Kidney (tissue), 14 donors: Measurements from ENCODE around the gene FSTL3. TPM values are rescaled to one million over a fixed set of nuclear protein-coding genes. Genes with fewer than 3 reads are reported as not detected.

Source experiments
- DNase-seq, 5 donors: peaks; one replicate each; pipeline ENCODE4 v3.0.0-alpha.2; 2013 to 2020
- FAIRE-seq: peaks from 2 replicates; lab custom pipeline; 2012; peaks lifted over from hg19 to GRCh38; lab: Jason Lieb, UNC
- H3K27ac ChIP-seq, 2 donors: one replicate each; pipeline ENCODE4 v1.7.0; 2013; ENCODE audit warnings: low read depth in 2 of 2, low read length in 2 of 2, inconsistent platforms in 1 of 2
- H3K27me3 ChIP-seq: one replicate; pipeline ENCODE4 v1.7.1; 2013; ENCODE audit warnings: low read length, inconsistent platforms; ENCODE audit not compliant: control insufficient read depth, insufficient read depth
- H3K36me3 ChIP-seq, 3 donors: one replicate each; pipeline versions ENCODE4 v1.7.0 to v1.7.1; 2013; ENCODE audit warnings: low read length in 3 of 3, control low read depth in 1 of 3, inconsistent platforms in 1 of 3; ENCODE audit not compliant: insufficient read depth in 3 of 3, control insufficient read depth in 2 of 3
- H3K4me1 ChIP-seq, 3 donors: one replicate each; pipeline versions ENCODE4 v1.7.0 to v1.7.1; 2013; ENCODE audit warnings: low read length in 3 of 3, inconsistent platforms in 1 of 3, low read depth in 1 of 3; ENCODE audit not compliant: control insufficient read depth in 2 of 3, insufficient read depth in 2 of 3
- H3K4me3 ChIP-seq, 3 donors: one replicate each; pipeline versions ENCODE4 v1.7.0 to v1.8.1; 2013; ENCODE audit warnings: low read length in 3 of 3, control low read depth in 1 of 3, inconsistent platforms in 1 of 3
- H3K9ac ChIP-seq, 3 donors: one replicate each; pipeline versions ENCODE4 v1.7.0 to v1.7.1; 2013; ENCODE audit warnings: low read length in 3 of 3, control low read depth in 1 of 3, inconsistent platforms in 1 of 3
- H3K9me3 ChIP-seq, 3 donors: one replicate each; pipeline versions ENCODE4 v1.7.0 to v1.7.1; 2013; ENCODE audit warnings: low read length in 3 of 3, control low read depth in 1 of 3, inconsistent platforms in 1 of 3; ENCODE audit not compliant: control insufficient read depth in 2 of 3, insufficient read depth in 1 of 3
- intact Hi-C: fragments of 100-400 bp; cut with DNase I; formaldehyde crosslinking; loops from one replicate; pipeline ENCODE4 v1.11.1; 2022
- polyA plus RNA-seq: library from polyadenylated mRNA; stranded (reverse); fragments of 350-450 nt; fragmentation: Illumina TruSeq; extraction: RNeasy Lipid Tissue Mini Kit (QIAGEN cat#74804); gene quantifications from one replicate; pipeline ENCODE4 v1.2.3, GENCODE V29; 2014; ENCODE audit warnings: low read depth, low replicate concordance; ENCODE audit not compliant: insufficient read depth
- total RNA-seq: library from RNA; stranded (reverse); fragmentation: NEBNext Ultra II Directional; extraction: Animal tissue kit (Norgen Biotek cat#: 25700); gene quantifications from one replicate; pipeline ENCODE4 v1.2.1, GENCODE V29; 2021
- TF ChIP-seq, protein P1 (sequence below): IDR thresholded peaks from 3 replicates; pipeline ENCODE4 v1.5.1; 2012; ENCODE audit warnings: mild to moderate bottlenecking, moderate library complexity, borderline replicate concordance; ENCODE audit not compliant: insufficient read depth; ENCODE audit errors: extremely low read depth
- donor health status: control.
- donor health status: control.
- donor health status: control.
- donor health status: control.
- donor health status: control.
- donor health status: DM: yes; HTN: yes; CAD: no.
- donor health status: Normal renal cell carcinoma (clear cell type).

The FSTL3 gene
- total and polyA plus RNA-seq, 2 donors from 2014 or later = 23.9 to 63.0 TPM

DNA sequence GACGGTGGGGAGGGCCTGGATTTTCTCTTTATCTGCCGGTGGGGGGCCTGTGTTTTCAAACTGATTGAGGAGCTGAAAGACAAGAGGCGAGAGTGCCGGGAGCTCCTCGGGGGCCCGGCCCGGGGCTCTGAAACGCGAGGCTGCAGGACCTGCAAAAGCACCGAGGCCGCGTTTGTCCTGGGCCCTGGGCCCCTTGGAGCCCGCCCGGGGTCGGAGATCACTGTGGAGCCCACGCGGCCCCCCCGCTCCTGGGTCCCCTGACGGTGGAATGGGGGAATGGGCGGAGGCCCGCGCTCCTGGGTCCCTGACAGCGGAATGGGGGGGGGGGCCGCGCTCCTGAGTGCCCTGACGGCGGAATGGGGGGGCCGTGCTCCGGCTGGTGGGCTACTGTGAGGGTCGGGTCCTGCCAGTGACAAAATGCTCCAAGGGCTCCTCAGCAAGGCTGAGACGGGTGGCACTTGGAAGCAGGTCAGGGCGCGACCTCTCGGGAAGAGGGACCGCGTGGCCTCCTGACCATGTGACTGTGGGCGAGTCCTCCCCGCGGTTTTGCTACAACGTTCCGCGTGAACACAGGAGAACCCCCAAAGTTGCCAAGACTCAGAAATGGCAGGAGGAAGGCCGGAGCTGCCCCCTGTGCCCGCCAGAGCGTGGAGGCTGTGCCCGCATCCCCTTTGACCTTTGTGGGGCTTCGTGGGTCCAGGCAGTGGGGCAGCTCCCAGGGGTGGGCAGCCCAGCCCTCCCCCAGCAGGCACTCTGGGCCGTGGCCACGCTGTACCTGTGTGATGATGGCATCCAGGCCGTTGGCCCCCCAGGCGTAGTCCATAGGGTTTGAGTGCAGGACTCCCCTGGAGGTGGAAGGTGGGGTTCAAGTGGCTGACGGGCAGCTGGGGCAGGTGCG is 27.0 kb upstream of the FSTL3 start:
- H3K9ac ChIP-seq = no peak overlapping the region
- no peaks in the 10 kb centered on the region for H3K9me3 ChIP-seq
- H3K27me3 ChIP-seq = no peaks in the 10 kb centered on the region
- H3K4me1 ChIP-seq = no peaks in the 10 kb centered on the region
- DNase-seq (no peak), FAIRE-seq (no peak)
- intact Hi-C loops = no loop called here
- H3K4me3 ChIP-seq = no peak overlapping the region
- peaks cover 0 to 10% (median 0%) of the 10 kb centered on the region in 3 donors for H3K36me3 ChIP-seq
- H3K27ac ChIP-seq = no peak overlapping the region
- TF ChIP-seq, protein P1, sequence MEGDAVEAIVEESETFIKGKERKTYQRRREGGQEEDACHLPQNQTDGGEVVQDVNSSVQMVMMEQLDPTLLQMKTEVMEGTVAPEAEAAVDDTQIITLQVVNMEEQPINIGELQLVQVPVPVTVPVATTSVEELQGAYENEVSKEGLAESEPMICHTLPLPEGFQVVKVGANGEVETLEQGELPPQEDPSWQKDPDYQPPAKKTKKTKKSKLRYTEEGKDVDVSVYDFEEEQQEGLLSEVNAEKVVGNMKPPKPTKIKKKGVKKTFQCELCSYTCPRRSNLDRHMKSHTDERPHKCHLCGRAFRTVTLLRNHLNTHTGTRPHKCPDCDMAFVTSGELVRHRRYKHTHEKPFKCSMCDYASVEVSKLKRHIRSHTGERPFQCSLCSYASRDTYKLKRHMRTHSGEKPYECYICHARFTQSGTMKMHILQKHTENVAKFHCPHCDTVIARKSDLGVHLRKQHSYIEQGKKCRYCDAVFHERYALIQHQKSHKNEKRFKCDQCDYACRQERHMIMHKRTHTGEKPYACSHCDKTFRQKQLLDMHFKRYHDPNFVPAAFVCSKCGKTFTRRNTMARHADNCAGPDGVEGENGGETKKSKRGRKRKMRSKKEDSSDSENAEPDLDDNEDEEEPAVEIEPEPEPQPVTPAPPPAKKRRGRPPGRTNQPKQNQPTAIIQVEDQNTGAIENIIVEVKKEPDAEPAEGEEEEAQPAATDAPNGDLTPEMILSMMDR = no peak

DNA sequence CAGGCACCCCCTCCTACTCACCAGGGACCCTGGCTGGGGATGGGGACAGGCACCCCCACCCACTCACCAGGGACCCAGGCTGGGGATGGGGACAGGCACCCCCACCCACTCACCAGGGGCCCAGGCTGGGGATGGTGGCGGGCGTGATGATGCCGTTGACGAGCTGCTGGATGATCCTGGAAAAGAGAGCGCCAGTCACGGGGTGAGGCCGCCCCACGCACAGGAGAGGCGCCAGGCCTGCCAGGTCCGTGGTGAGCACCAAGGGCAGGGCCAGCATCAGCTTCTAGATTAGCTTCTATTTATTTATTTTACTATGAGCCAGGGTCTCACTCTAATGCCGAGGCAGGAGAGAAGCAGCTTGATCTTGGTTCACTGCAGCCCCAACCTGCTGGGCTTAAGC is 26.1 kb upstream of the FSTL3 start:
- no peaks in the 10 kb centered on the region for H3K4me1 ChIP-seq
- peaks cover 0 to 10% (median 0%) of the 10 kb centered on the region in 3 donors for H3K36me3 ChIP-seq
- no peak for FAIRE-seq

GRCh38 chr19:651114-651818 is 24.9 kb upstream of the FSTL3 start:
- DNase-seq (no peak), FAIRE-seq (no peak)
- H3K4me1 ChIP-seq = no peaks in the 10 kb centered on the region
- H3K9me3 ChIP-seq = no peaks in the 10 kb centered on the region
- peaks cover 0 to 10% (median 0%) of the 10 kb centered on the region in 3 donors for H3K36me3 ChIP-seq
- intact Hi-C loops = no loop called here
- no peak overlapping the region for H3K9ac ChIP-seq
- no peak overlapping the region for H3K4me3 ChIP-seq
- H3K27me3 ChIP-seq = no peaks in the 10 kb centered on the region
- no peak overlapping the region for H3K27ac ChIP-seq
- TF ChIP-seq, protein P1 = no peak

More for the DNA sequence above, 26.1 kb upstream of the FSTL3 start:
- Histone ChIP-seq H3K4me3 (no peak overlapping the region), H3K27me3 (no peaks in the 10 kb centered on the region), H3K9ac (no peak overlapping the region), H3K27ac (no peak overlapping the region), H3K9me3 (no peaks in the 10 kb centered on the region)
- intact Hi-C loops = no loop called here
- no peak for DNase-seq
- TF ChIP-seq, protein P1 = no peak
